Measurements from ENCODE around the gene GALNT13. TPM values are rescaled to one million over a fixed set of nuclear protein-coding genes. Genes with fewer than 3 reads are reported as not detected.

Gene GALNT13
- total RNA-seq, 2 experiments from 2014 or later = 0.26 to 0.64 TPM

- H3K4me3 Mint-ChIP-seq = no peak overlapping the region
- no peak for DNase-seq
- no peaks in the 10 kb centered on the region for H3K36me3 Mint-ChIP-seq
- no peak for ATAC-seq (ENCODE audit: low read depth)
- no peaks in the 10 kb centered on the region for H3K4me1 Mint-ChIP-seq
- no peaks in the 10 kb centered on the region for H3K27me3 Mint-ChIP-seq
- POLR2A ChIA-PET = no interaction called here
- H3K27ac Mint-ChIP-seq = no peak overlapping the region
- H3K9me3 Mint-ChIP-seq = peaks cover 4% of the 10 kb centered on the region
These were observed 310.3 kb downstream of the GALNT13 start for GRCh38 chr2:154182008-154182407.

- Mint-ChIP-seq H3K9me3 (peaks cover 4% of the 10 kb centered on the region), H3K27ac (no peak overlapping the region), H3K4me1 (no peaks in the 10 kb centered on the region), H3K27me3 (no peaks in the 10 kb centered on the region), H3K36me3 (no peaks in the 10 kb centered on the region), H3K4me3 (no peak overlapping the region)
- POLR2A ChIA-PET = no interaction called here
- ATAC-seq (ENCODE audit: low read depth) (no peak), DNase-seq (no peak)
These were observed 316.2 kb downstream of the GALNT13 start for GRCh38 chr2:154187948-154188347.

GRCh38 chr2:154189953-154190352 is 318.2 kb downstream of the GALNT13 start:
- Mint-ChIP-seq H3K36me3 (no peaks in the 10 kb centered on the region), H3K9me3 (peaks cover 4% of the 10 kb centered on the region), H3K4me1 (no peaks in the 10 kb centered on the region), H3K4me3 (no peak overlapping the region), H3K27ac (no peak overlapping the region), H3K27me3 (no peaks in the 10 kb centered on the region)
- POLR2A ChIA-PET = no interaction called here
- DNase-seq = no peak
- no peak for ATAC-seq (ENCODE audit: low read depth)

GRCh38 chr2:154193246-154193645 is 321.5 kb downstream of the GALNT13 start:
- ATAC-seq (ENCODE audit: low read depth) (no peak), DNase-seq (no peak)
- POLR2A ChIA-PET = no interaction called here
- no peaks in the 10 kb centered on the region for H3K9me3 Mint-ChIP-seq
- H3K27ac Mint-ChIP-seq = no peak overlapping the region
- no peak overlapping the region for H3K4me3 Mint-ChIP-seq
- H3K4me1 Mint-ChIP-seq = no peaks in the 10 kb centered on the region
- H3K36me3 Mint-ChIP-seq = no peaks in the 10 kb centered on the region
- no peaks in the 10 kb centered on the region for H3K27me3 Mint-ChIP-seq

- ATAC-seq (ENCODE audit: low read depth) (no peak), DNase-seq (no peak)
- POLR2A ChIA-PET = no interaction called here
- Mint-ChIP-seq H3K4me3 (no peak overlapping the region), H3K27me3 (no peaks in the 10 kb centered on the region), H3K9me3 (no peaks in the 10 kb centered on the region), H3K27ac (no peak overlapping the region), H3K36me3 (no peaks in the 10 kb centered on the region), H3K4me1 (no peaks in the 10 kb centered on the region)
These were observed 323.4 kb downstream of the GALNT13 start for GRCh38 chr2:154194909-154195643.

- POLR2A ChIA-PET = no interaction called here
- ATAC-seq (ENCODE audit: low read depth) (no peak), DNase-seq (no peak)
- Mint-ChIP-seq H3K4me1 (no peaks in the 10 kb centered on the region), H3K27me3 (no peaks in the 10 kb centered on the region), H3K36me3 (no peaks in the 10 kb centered on the region), H3K27ac (no peak overlapping the region), H3K4me3 (no peak overlapping the region), H3K9me3 (no peaks in the 10 kb centered on the region)
These were observed 324.0 kb downstream of the GALNT13 start for GRCh38 chr2:154195644-154196195.

- no peaks in the 10 kb centered on the region for H3K27me3 Mint-ChIP-seq
- POLR2A ChIA-PET = no interaction called here
- H3K9me3 Mint-ChIP-seq = no peaks in the 10 kb centered on the region
- H3K36me3 Mint-ChIP-seq = no peaks in the 10 kb centered on the region
- ATAC-seq (ENCODE audit: low read depth) (no peak), DNase-seq (no peak)
- no peak overlapping the region for H3K4me3 Mint-ChIP-seq
- H3K27ac Mint-ChIP-seq = no peak overlapping the region
- no peaks in the 10 kb centered on the region for H3K4me1 Mint-ChIP-seq
These were observed 327.1 kb downstream of the GALNT13 start for GRCh38 chr2:154198866-154199265.

- Mint-ChIP-seq H3K36me3 (no peaks in the 10 kb centered on the region), H3K27ac (no peak overlapping the region), H3K4me1 (no peaks in the 10 kb centered on the region), H3K27me3 (no peaks in the 10 kb centered on the region), H3K9me3 (no peaks in the 10 kb centered on the region), H3K4me3 (no peak overlapping the region)
- DNase-seq (no peak), ATAC-seq (ENCODE audit: low read depth) (no peak)
- POLR2A ChIA-PET = no interaction called here
These were observed 331.5 kb downstream of the GALNT13 start for GRCh38 chr2:154203206-154203605.

GRCh38 chr2:154203902-154204301 is 332.2 kb downstream of the GALNT13 start:
- no peaks in the 10 kb centered on the region for H3K4me1 Mint-ChIP-seq
- POLR2A ChIA-PET = no interaction called here
- H3K36me3 Mint-ChIP-seq = no peaks in the 10 kb centered on the region
- H3K4me3 Mint-ChIP-seq = no peak overlapping the region
- no peak for DNase-seq
- no peak overlapping the region for H3K27ac Mint-ChIP-seq
- no peaks in the 10 kb centered on the region for H3K9me3 Mint-ChIP-seq
- no peaks in the 10 kb centered on the region for H3K27me3 Mint-ChIP-seq
- no peak for ATAC-seq (ENCODE audit: low read depth)

GRCh38 chr2:154207288-154208047 is 335.7 kb downstream of the GALNT13 start:
- ATAC-seq (ENCODE audit: low read depth) = no peak
- H3K4me3 Mint-ChIP-seq = no peak overlapping the region
- H3K36me3 Mint-ChIP-seq = no peaks in the 10 kb centered on the region

GRCh38 chr2:154223726-154224125 is 352.0 kb downstream of the GALNT13 start:
- H3K4me3 Mint-ChIP-seq = no peak overlapping the region
- POLR2A ChIA-PET = no interaction called here
- H3K27me3 Mint-ChIP-seq = no peaks in the 10 kb centered on the region
- H3K9me3 Mint-ChIP-seq = no peaks in the 10 kb centered on the region
- no peaks in the 10 kb centered on the region for H3K36me3 Mint-ChIP-seq
- no peak overlapping the region for H3K27ac Mint-ChIP-seq
- no peaks in the 10 kb centered on the region for H3K4me1 Mint-ChIP-seq
- DNase-seq (no peak), ATAC-seq (ENCODE audit: low read depth) (no peak)

More at GRCh38 chr2:154207288-154208047, 335.7 kb downstream of the GALNT13 start:
- H3K27ac Mint-ChIP-seq = no peak overlapping the region
- H3K9me3 Mint-ChIP-seq = no peaks in the 10 kb centered on the region
- H3K4me1 Mint-ChIP-seq = no peaks in the 10 kb centered on the region
- no peaks in the 10 kb centered on the region for H3K27me3 Mint-ChIP-seq
- no peak for DNase-seq
- POLR2A ChIA-PET = no interaction called here

GRCh38 chr2:154226931-154227330 is 355.2 kb downstream of the GALNT13 start:
- Mint-ChIP-seq H3K36me3 (no peaks in the 10 kb centered on the region), H3K9me3 (no peaks in the 10 kb centered on the region), H3K4me1 (no peaks in the 10 kb centered on the region), H3K27ac (no peak overlapping the region), H3K4me3 (no peak overlapping the region), H3K27me3 (no peaks in the 10 kb centered on the region)
- POLR2A ChIA-PET = no interaction called here
- DNase-seq (no peak), ATAC-seq (ENCODE audit: low read depth) (no peak)

- no peak overlapping the region for H3K4me3 Mint-ChIP-seq
- H3K27me3 Mint-ChIP-seq = no peaks in the 10 kb centered on the region
- H3K4me1 Mint-ChIP-seq = no peaks in the 10 kb centered on the region
- H3K36me3 Mint-ChIP-seq = no peaks in the 10 kb centered on the region
- no peaks in the 10 kb centered on the region for H3K9me3 Mint-ChIP-seq
- ATAC-seq (ENCODE audit: low read depth) (no peak), DNase-seq (no peak)
- POLR2A ChIA-PET = no interaction called here
- H3K27ac Mint-ChIP-seq = no peak overlapping the region
These were observed 357.0 kb downstream of the GALNT13 start for GRCh38 chr2:154228566-154229280.
